Measurements from ENCODE around the gene NEGR1.

DNA sequence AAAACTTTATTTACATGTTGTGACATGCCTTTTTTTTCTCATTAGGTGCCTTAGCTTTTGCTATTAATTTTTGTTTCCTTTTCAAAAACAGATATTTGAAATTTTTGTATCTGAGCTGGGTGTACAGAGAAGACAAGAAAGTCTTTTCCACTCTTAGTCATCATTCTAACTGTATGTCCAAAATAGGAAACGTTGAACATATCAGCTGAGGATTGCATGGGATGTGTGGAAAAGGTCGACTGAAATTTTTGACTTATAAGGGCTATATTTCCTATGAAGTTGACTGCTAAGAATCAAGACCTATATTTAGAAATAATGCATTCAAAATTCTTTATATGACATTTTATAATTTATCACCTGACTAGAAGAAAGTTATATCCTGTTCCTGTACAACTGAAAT lies 931.5 kb downstream of the NEGR1 start:
- TF ChIP-seq, protein P1, sequence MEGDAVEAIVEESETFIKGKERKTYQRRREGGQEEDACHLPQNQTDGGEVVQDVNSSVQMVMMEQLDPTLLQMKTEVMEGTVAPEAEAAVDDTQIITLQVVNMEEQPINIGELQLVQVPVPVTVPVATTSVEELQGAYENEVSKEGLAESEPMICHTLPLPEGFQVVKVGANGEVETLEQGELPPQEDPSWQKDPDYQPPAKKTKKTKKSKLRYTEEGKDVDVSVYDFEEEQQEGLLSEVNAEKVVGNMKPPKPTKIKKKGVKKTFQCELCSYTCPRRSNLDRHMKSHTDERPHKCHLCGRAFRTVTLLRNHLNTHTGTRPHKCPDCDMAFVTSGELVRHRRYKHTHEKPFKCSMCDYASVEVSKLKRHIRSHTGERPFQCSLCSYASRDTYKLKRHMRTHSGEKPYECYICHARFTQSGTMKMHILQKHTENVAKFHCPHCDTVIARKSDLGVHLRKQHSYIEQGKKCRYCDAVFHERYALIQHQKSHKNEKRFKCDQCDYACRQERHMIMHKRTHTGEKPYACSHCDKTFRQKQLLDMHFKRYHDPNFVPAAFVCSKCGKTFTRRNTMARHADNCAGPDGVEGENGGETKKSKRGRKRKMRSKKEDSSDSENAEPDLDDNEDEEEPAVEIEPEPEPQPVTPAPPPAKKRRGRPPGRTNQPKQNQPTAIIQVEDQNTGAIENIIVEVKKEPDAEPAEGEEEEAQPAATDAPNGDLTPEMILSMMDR (conservative IDR thresholded peaks at IDR 0.05; ENCODE audit: low read length): no peak
- TF ChIP-seq EZH2phosphoT487 (IDR thresholded peaks at IDR 0.05; ENCODE audit: borderline replicate concordance, low read depth, low read length): no peak

Measured in OCI-LY7 (cell line).